Breast epithelium (tissue), 3 donors: ENCODE results near the gene B4GALNT3.

Experiments
- CTCF ChIP-seq, 3 donors: fragments of 450-650 bp; IDR thresholded peaks; one replicate each; pipeline ENCODE4 v1.5.1; 2016 to 2017; ENCODE audit warnings: antibody characterized with exemption in 3 of 3, mild to moderate bottlenecking in 3 of 3, moderate library complexity in 3 of 3
- POLR2A ChIP-seq: fragments of 450-650 bp; IDR thresholded peaks from one replicate; pipeline ENCODE4 v1.6.1; 2016; ENCODE audit warnings: antibody characterized with exemption, mild to moderate bottlenecking, moderate library complexity

- TF ChIP-seq CTCF (IDR thresholded peaks at IDR 0.05) (no peak), POLR2A (no peak)
These were observed 19.4 kb downstream of the B4GALNT3 start for GRCh38 chr12:479161-479560.
